B cell (primary cell): ENCODE data around the gene TET1.

ENCODE experiments used
- CTCF ChIP-seq: fragments of 200-600 bp; IDR thresholded peaks from one replicate; pipeline ENCODE4 v1.8.0; 2022; ENCODE audit warnings: antibody characterized with exemption, mild to moderate bottlenecking
- EZH2 ChIP-seq: IDR thresholded peaks from 2 replicates; pipeline ENCODE4 v1.6.1; 2012; ENCODE audit warnings: borderline replicate concordance, low read depth, mild to moderate bottlenecking, moderate library complexity, low read length; ENCODE audit not compliant: insufficient read depth, poor library complexity, severe bottlenecking

GRCh38 chr10:68668972-68669371 is 108.8 kb downstream of the TET1 start:
- TF ChIP-seq CTCF (no peak), EZH2 (no peak)
